A549 (cell line): ENCODE measurements around the gene GSC. TPM values are rescaled to one million over a fixed set of nuclear protein-coding genes. Genes with fewer than 3 reads are reported as not detected.

Experiments
- ATAC-seq, 2 experiments: fragments of 200-7000 bp in 1 of 2; fragments of >200 bp in 1 of 2; cut with Nextera tagmentation in 1 of 2; cut with Tn5 transposase in 1 of 2; 3 replicates each; pipeline versions ENCODE4 v1.8.0 to v1.9.1; 2018 to 2020; ENCODE audit warnings: mild to moderate bottlenecking in 1 of 2, moderate library complexity in 1 of 2
- CTCF ChIA-PET: fragments of 300-600 bp; sonication (Branson Sonifier 250); formaldehyde crosslinking; extraction: SDS; loops from one replicate; lab custom pipeline; 2021; ENCODE audit warnings: antibody characterized with exemption, inconsistent platforms; lab: Yijun Ruan, JAX
- POLR2A ChIA-PET: fragments of 350-600 bp; formaldehyde crosslinking; extraction: SDS; loops from one replicate; lab custom pipeline; 2021; ENCODE audit warnings: antibody characterized with exemption, inconsistent platforms; lab: Yijun Ruan, JAX
- DNase-seq, 2 experiments: peaks; one replicate each; pipeline versions ENCODE4 v3.0.0 to v3.0.0-alpha.2; 2011 to 2016; ENCODE audit warnings: low read depth in 1 of 2, low spot score in 1 of 2
- FAIRE-seq: peaks from 2 replicates; lab custom pipeline; 2011; peaks lifted over from hg19 to GRCh38; lab: Jason Lieb, UNC
- H3K27ac ChIP-seq, 2 experiments: fragments of >200 bp; sonication (Bioruptor Twin); formaldehyde crosslinking; 3 replicates each; pipeline ENCODE4 v1.5.1; 2016 to 2017
- H3K4me1 ChIP-seq: fragments of >200 bp; sonication (Bioruptor Twin); formaldehyde crosslinking; 3 replicates; pipeline ENCODE4 v1.6.1; 2016
- H3K4me2 ChIP-seq: fragments of >200 bp; sonication (Bioruptor Twin); formaldehyde crosslinking; 3 replicates; pipeline ENCODE4 v1.6.1; 2016
- H3K4me3 ChIP-seq: fragments of >200 bp; sonication (Bioruptor Twin); formaldehyde crosslinking; 3 replicates; pipeline ENCODE4 v1.5.1; 2016
- H3K9me3 ChIP-seq: fragments of >200 bp; sonication (Bioruptor Twin); formaldehyde crosslinking; 3 replicates; pipeline ENCODE4 v1.6.1; 2016
- ATOH8 ChIP-seq: fragments of 250-450 bp; sonication (Bioruptor Pico); IDR thresholded peaks from 2 replicates; pipeline ENCODE4 v1.5.0; 2020; ENCODE audit warnings: low read depth, mild to moderate bottlenecking, moderate library complexity
- BHLHE40 ChIP-seq: IDR thresholded peaks from 2 replicates; pipeline ENCODE4 v1.6.1; 2012; ENCODE audit warnings: low read depth, low read length, inconsistent platforms
- CEBPB ChIP-seq, 2 experiments: fragments of >200 bp in 1 of 2; sonication (Bioruptor Twin) in 1 of 2; formaldehyde crosslinking in 1 of 2; IDR thresholded peaks; 2 replicates each; pipeline ENCODE4 v1.6.1; 2012 to 2016
- EHF ChIP-seq: fragments of 250-450 bp; sonication (Bioruptor Pico); IDR thresholded peaks from 2 replicates; pipeline ENCODE4 v1.5.0; 2020; ENCODE audit warnings: mild to moderate bottlenecking
- FOSL2 ChIP-seq, 2 experiments: fragments of 450-650 bp in 1 of 2; fragments of >200 bp in 1 of 2; sonication (Bioruptor Twin) in 1 of 2; formaldehyde crosslinking; IDR thresholded peaks; 2 replicates each; pipeline versions ENCODE4 v1.5.0 to v1.6.1; 2016 to 2020; ENCODE audit warnings: mild to moderate bottlenecking in 1 of 2, moderate library complexity in 1 of 2
- FOXS1 ChIP-seq: fragments of 250-450 bp; sonication (Bioruptor Pico); IDR thresholded peaks from 2 replicates; pipeline ENCODE4 v1.5.0; 2020; ENCODE audit warnings: mild to moderate bottlenecking, moderate library complexity
- GATA3 ChIP-seq: IDR thresholded peaks from 2 replicates; pipeline ENCODE4 v1.6.1; 2012; ENCODE audit warnings: borderline replicate concordance
- HDAC2 ChIP-seq: fragments of 200-600 bp; sonication (generic); IDR thresholded peaks from 2 replicates; pipeline ENCODE4 v1.6.1; 2016
- HMGXB4 ChIP-seq: fragments of 250-450 bp; sonication (Bioruptor Pico); IDR thresholded peaks from 2 replicates; pipeline ENCODE4 v1.5.0; 2021; ENCODE audit warnings: mild to moderate bottlenecking, moderate library complexity, borderline replicate concordance
- JUNB ChIP-seq: fragments of >200 bp; sonication (Bioruptor Twin); formaldehyde crosslinking; IDR thresholded peaks from 2 replicates; pipeline ENCODE4 v1.6.1; 2016
- KDM1A ChIP-seq: fragments of 200-600 bp; sonication (generic); IDR thresholded peaks from 2 replicates; pipeline ENCODE4 v1.6.1; 2016; ENCODE audit warnings: low read depth, mild to moderate bottlenecking
- MAZ ChIP-seq: fragments of 150-350 bp; IDR thresholded peaks from 2 replicates; pipeline ENCODE4 v1.6.1; 2014; ENCODE audit warnings: antibody characterized with exemption, low read depth, low read length, borderline replicate concordance
- PBX3 ChIP-seq: IDR thresholded peaks from 2 replicates; pipeline ENCODE4 v1.6.1; 2012
- POLR2A ChIP-seq: IDR thresholded peaks from 2 replicates; pipeline ENCODE4 v1.6.1; 2012; ENCODE audit warnings: mild to moderate bottlenecking, low read length
- RCOR1 ChIP-seq: fragments of 150-350 bp; IDR thresholded peaks from 2 replicates; pipeline ENCODE4 v1.6.1; 2014; ENCODE audit warnings: antibody characterized with exemption, low read length, low read depth
- TP53 ChIP-seq: fragments of 250-450 bp; sonication (Bioruptor Pico); IDR thresholded peaks from 2 replicates; pipeline ENCODE4 v1.5.0; 2021; ENCODE audit warnings: mild to moderate bottlenecking, moderate library complexity
- WGBS: methylation state at CpG from one replicate; pipeline ENCODE4 v1.1.6; 2017; ENCODE audit errors: missing lambda C conversion rate; 5-methylcytosine and 5-hydroxymethylcytosine counted together
- polyA plus RNA-seq, 4 experiments: library from polyadenylated mRNA; depleted of rRNA in 3 of 4; stranded (reverse); fragments of >200 nt; fragmentation: RNase III in 1 of 4; extraction: RNeasy Plus Mini Kit Qiagen cat#74134 plus additional on column Dnase treatment in 1 of 4; gene quantifications; 2 replicates in 3 of 4; 3 replicates in 1 of 4; pipeline ENCODE4 v1.2.3, GENCODE V29; 2011 to 2017

The GSC gene
- polyA plus RNA-seq, 2 of the 4 experiments (the other 2 are of a cell fraction), result 0.17 TPM

GRCh38 chr14:94751956-94752355, 18.0 kb downstream of the GSC start:
- no peak for FAIRE-seq
- 29% methylated on average over 4 of the region's 4 CpGs for WGBS
- no peak for TF ChIP-seq CEBPB (IDR thresholded peaks at IDR 0.05)
- TF ChIP-seq JUNB, result no peak
- TF ChIP-seq BHLHE40, result no peak
- TF ChIP-seq EHF (CRISPR knock-in tag), result no peak
- TF ChIP-seq MAZ, result no peak
- no peak for TF ChIP-seq HDAC2
- TF ChIP-seq FOSL2 (IDR thresholded peaks at IDR 0.05), result no peak
- TF ChIP-seq FOSL2 (CRISPR knock-in tag; IDR thresholded peaks at IDR 0.05), result no peak
- no peak for TF ChIP-seq POLR2A
- no peak for TF ChIP-seq ATOH8 (CRISPR knock-in tag)
- no peak for TF ChIP-seq FOXS1 (CRISPR knock-in tag)
- TF ChIP-seq TP53 (CRISPR knock-in tag), result no peak
- TF ChIP-seq HMGXB4 (CRISPR knock-in tag), result no peak
- TF ChIP-seq KDM1A, result no peak
- TF ChIP-seq GATA3, result no peak
- Histone ChIP-seq H3K27ac (no peak overlapping the region), H3K9me3 (no peaks in the 10 kb centered on the region), H3K4me2 (no peak overlapping the region), H3K4me3 (no peak overlapping the region), H3K4me1 (no peaks in the 10 kb centered on the region)
- no peak for DNase-seq
- CTCF ChIA-PET, result interaction anchor here (1.7 kb wide), 1 partner anchor 15 kb away, joined by 4 read pairs; no protein-coding TSS in a partner anchor
- POLR2A ChIA-PET, result no interaction called here
- ATAC-seq, result no peak

GRCh38 chr14:94751321-94751720, 18.6 kb downstream of the GSC start:
- 52% methylated on average over 11 of the region's 11 CpGs for WGBS
- ATAC-seq, result no peak
- H3K27ac ChIP-seq, result no peak overlapping the region
- H3K4me1 ChIP-seq, result no peaks in the 10 kb centered on the region
- no peak for FAIRE-seq
- TF ChIP-seq CEBPB (IDR thresholded peaks at IDR 0.05) (no peak), TP53 (CRISPR knock-in tag) (no peak), BHLHE40 (no peak)
- no peak overlapping the region for H3K4me3 ChIP-seq
- no peak for DNase-seq
- H3K4me2 ChIP-seq, result no peak overlapping the region
- H3K9me3 ChIP-seq, result no peaks in the 10 kb centered on the region
- ChIA-PET CTCF (interaction anchor here (1.3 kb wide), 1 partner anchor 8 kb away, joined by 3 read pairs; no protein-coding TSS in a partner anchor), POLR2A (no interaction called here)

GRCh38 chr14:94750371-94750770, 19.5 kb downstream of the GSC start:
- no peak for ATAC-seq
- POLR2A ChIA-PET, result no interaction called here
- H3K4me2 ChIP-seq, result no peak overlapping the region
- TF ChIP-seq BHLHE40, result no peak
- TF ChIP-seq PBX3, result no peak
- no peak for TF ChIP-seq RCOR1
- TF ChIP-seq, all 56 proteins: peak for 0
- WGBS, result 22% methylated on average over 2 of the region's 2 CpGs
- no peaks in the 10 kb centered on the region for H3K9me3 ChIP-seq
- no peaks in the 10 kb centered on the region for H3K4me1 ChIP-seq
- no peak overlapping the region for H3K4me3 ChIP-seq
- FAIRE-seq (no peak), DNase-seq (no peak)
- H3K27ac ChIP-seq, result no peak overlapping the region
- CTCF ChIA-PET, result interaction anchor here (0.5 to 3.0 kb wide), 5 partner anchors 9 to 169 kb away, joined by 3 to 22 read pairs (median 12); no protein-coding TSS in a partner anchor
